OCI-LY7 (cell line): ENCODE data around the gene TBC1D7. TPM values are rescaled to one million over a fixed set of nuclear protein-coding genes. Genes with fewer than 3 reads are reported as not detected.

ENCODE experiments used
- BruUV-seq: library from RNA; stranded (reverse); fragments of 400-500 nt; replicated peaks from 2 replicates; lab custom pipeline; 2021; lab: Mats Ljungman, UMichigan
- CTCF ChIA-PET: fragments of 300-600 bp; sonication (Branson Sonifier 250); formaldehyde crosslinking; loops from one replicate; lab custom pipeline; 2022; ENCODE audit warnings: antibody characterized with exemption; ENCODE audit not compliant: unreplicated experiment; lab: Charles Lee
- POLR2A ChIA-PET: fragments of 300-600 bp; sonication (Branson Sonifier 250); formaldehyde crosslinking; loops from one replicate; lab custom pipeline; 2022; ENCODE audit warnings: antibody characterized with exemption; lab: Charles Lee
- DNase-seq: peaks from one replicate; pipeline ENCODE4 v3.0.0-alpha.2; 2015; ENCODE audit warnings: low spot score
- H2AFZ ChIP-seq: fragments of 200-600 bp; sonication (generic), shearing (Covaris generic); 2 replicates; pipeline ENCODE4 v1.6.1; 2014; ENCODE audit warnings: mild to moderate bottlenecking, antibody characterized with exemption, low read length, moderate library complexity
- H3K27ac ChIP-seq: fragments of 200-600 bp; sonication (generic); 2 replicates; pipeline ENCODE4 v1.5.1; 2014; ENCODE audit warnings: mixed run types, low read depth, mild to moderate bottlenecking, moderate library complexity, low read length, inconsistent platforms; ENCODE audit not compliant: poor library complexity, severe bottlenecking
- H3K36me3 ChIP-seq: fragments of 200-600 bp; sonication (generic); 2 replicates; pipeline ENCODE4 v1.6.1; 2014; ENCODE audit warnings: mild to moderate bottlenecking, antibody characterized with exemption, low read length, moderate library complexity, mixed read lengths; ENCODE audit not compliant: insufficient read depth
- H3K4me1 ChIP-seq: fragments of 200-600 bp; sonication (generic); 2 replicates; pipeline ENCODE4 v1.5.1; 2014; ENCODE audit warnings: mild to moderate bottlenecking, low read length; ENCODE audit not compliant: insufficient read depth, poor library complexity, severe bottlenecking
- H3K4me2 ChIP-seq: fragments of 200-600 bp; sonication (generic); 2 replicates; pipeline ENCODE4 v1.6.1; 2014; ENCODE audit warnings: mild to moderate bottlenecking, low read length
- H3K4me3 ChIP-seq: fragments of 200-600 bp; sonication (generic); 2 replicates; pipeline ENCODE4 v1.5.1; 2014; ENCODE audit warnings: mild to moderate bottlenecking, low read depth, low read length; ENCODE audit not compliant: poor library complexity, severe bottlenecking
- H3K79me2 ChIP-seq: fragments of 200-600 bp; sonication (generic); 2 replicates; pipeline ENCODE4 v1.6.1; 2016; ENCODE audit warnings: low read depth, mild to moderate bottlenecking, low read length, moderate library complexity, mixed read lengths; ENCODE audit not compliant: insufficient read depth
- H3K9me2 ChIP-seq: fragments of 200-600 bp; sonication (generic); 2 replicates; pipeline ENCODE4 v1.6.1; 2016; ENCODE audit warnings: mild to moderate bottlenecking, low read length, mixed read lengths; ENCODE audit not compliant: insufficient read depth
- H3K9me3 ChIP-seq: fragments of 200-600 bp; sonication (generic); 2 replicates; pipeline ENCODE4 v1.6.1; 2014; ENCODE audit warnings: mild to moderate bottlenecking, mixed run types, low read length, mixed read lengths
- H4K20me1 ChIP-seq: fragments of 200-600 bp; sonication (generic); 2 replicates; pipeline ENCODE4 v1.6.1; 2014; ENCODE audit warnings: mild to moderate bottlenecking, antibody characterized with exemption, low read length, moderate library complexity, mixed read lengths; ENCODE audit not compliant: insufficient read depth
- EZH2phosphoT487 ChIP-seq: fragments of 200-600 bp; sonication (generic); IDR thresholded peaks from 2 replicates; pipeline ENCODE4 v1.6.1; 2018; ENCODE audit warnings: low read depth, borderline replicate concordance, mild to moderate bottlenecking, mixed run types, antibody characterized with exemption, low read length, moderate library complexity, mixed read lengths
- intact Hi-C: fragments of 100-400 bp; cut with micrococcal nuclease; formaldehyde crosslinking; loops from one replicate; pipeline ENCODE4 v1.10.0; 2022; ENCODE audit not compliant: unreplicated experiment
- total RNA-seq, 2 experiments: library from RNA; depleted of rRNA in 1 of 2; stranded (reverse); fragments of >200 nt in 1 of 2; shearing (Covaris generic) in 1 of 2; gene quantifications; 2 replicates each; pipeline ENCODE4 v1.2.3, GENCODE V29; 2014 to 2022
- TF ChIP-seq, protein P1 (sequence below): fragments of 200-600 bp; sonication (generic); conservative IDR thresholded peaks from 2 replicates; pipeline ENCODE4 v1.5.1; 2014; ENCODE audit warnings: mild to moderate bottlenecking, antibody characterized with exemption, low read length, moderate library complexity, mixed read lengths

Gene TBC1D7
- total RNA-seq, 2 experiments from 2014 or later, result 46.2 to 69.2 TPM

- H2AFZ ChIP-seq, result no peak overlapping the region
- DNase-seq, result no peak
- no peaks in the 10 kb centered on the region for H4K20me1 ChIP-seq
- no peak overlapping the region for H3K27ac ChIP-seq
- no TSS peak for BruUV-seq
- no peak overlapping the region for H3K4me3 ChIP-seq
- TF ChIP-seq, protein P1, sequence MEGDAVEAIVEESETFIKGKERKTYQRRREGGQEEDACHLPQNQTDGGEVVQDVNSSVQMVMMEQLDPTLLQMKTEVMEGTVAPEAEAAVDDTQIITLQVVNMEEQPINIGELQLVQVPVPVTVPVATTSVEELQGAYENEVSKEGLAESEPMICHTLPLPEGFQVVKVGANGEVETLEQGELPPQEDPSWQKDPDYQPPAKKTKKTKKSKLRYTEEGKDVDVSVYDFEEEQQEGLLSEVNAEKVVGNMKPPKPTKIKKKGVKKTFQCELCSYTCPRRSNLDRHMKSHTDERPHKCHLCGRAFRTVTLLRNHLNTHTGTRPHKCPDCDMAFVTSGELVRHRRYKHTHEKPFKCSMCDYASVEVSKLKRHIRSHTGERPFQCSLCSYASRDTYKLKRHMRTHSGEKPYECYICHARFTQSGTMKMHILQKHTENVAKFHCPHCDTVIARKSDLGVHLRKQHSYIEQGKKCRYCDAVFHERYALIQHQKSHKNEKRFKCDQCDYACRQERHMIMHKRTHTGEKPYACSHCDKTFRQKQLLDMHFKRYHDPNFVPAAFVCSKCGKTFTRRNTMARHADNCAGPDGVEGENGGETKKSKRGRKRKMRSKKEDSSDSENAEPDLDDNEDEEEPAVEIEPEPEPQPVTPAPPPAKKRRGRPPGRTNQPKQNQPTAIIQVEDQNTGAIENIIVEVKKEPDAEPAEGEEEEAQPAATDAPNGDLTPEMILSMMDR, result no peak
- no peak for TF ChIP-seq EZH2phosphoT487
- H3K4me1 ChIP-seq, result peaks cover 16% of the 10 kb centered on the region
- intact Hi-C loops, result no loop called here
- POLR2A ChIA-PET, result no interaction called here
- H3K4me2 ChIP-seq, result no peak overlapping the region
- no peaks in the 10 kb centered on the region for H3K79me2 ChIP-seq
- CTCF ChIA-PET, result no interaction called here
- H3K9me2 ChIP-seq, result no peaks in the 10 kb centered on the region
- H3K36me3 ChIP-seq, result peaks cover 21% of the 10 kb centered on the region
- no peaks in the 10 kb centered on the region for H3K9me3 ChIP-seq
These were observed 37.0 kb upstream of the TBC1D7 start for GRCh38 chr6:13365320-13365719.

GRCh38 chr6:13364842-13365241 lies 36.5 kb upstream of the TBC1D7 start:
- Histone ChIP-seq H3K9me2 (no peaks in the 10 kb centered on the region), H2AFZ (no peak overlapping the region), H3K4me3 (no peak overlapping the region), H3K4me1 (peaks cover 21% of the 10 kb centered on the region), H4K20me1 (no peaks in the 10 kb centered on the region), H3K36me3 (peaks cover 22% of the 10 kb centered on the region), H3K4me2 (no peak overlapping the region), H3K9me3 (no peaks in the 10 kb centered on the region), H3K79me2 (no peaks in the 10 kb centered on the region), H3K27ac (no peak overlapping the region)
- no TSS peak for BruUV-seq
- no peak for DNase-seq
- TF ChIP-seq, protein P1, result no peak
- TF ChIP-seq EZH2phosphoT487, result no peak
- intact Hi-C loops, result no loop called here
- POLR2A ChIA-PET, result interaction anchor here (0.6 kb wide), 1 partner anchor 10 kb away, joined by 3 read pairs; no protein-coding TSS in a partner anchor
- CTCF ChIA-PET, result no interaction called here

GRCh38 chr6:13362412-13362811 lies 34.1 kb upstream of the TBC1D7 start:
- no peak for TF ChIP-seq EZH2phosphoT487
- TF ChIP-seq, protein P1, result no peak
- Histone ChIP-seq H3K36me3 (peaks cover 22% of the 10 kb centered on the region), H3K27ac (no peak overlapping the region), H3K9me2 (no peaks in the 10 kb centered on the region), H2AFZ (no peak overlapping the region), H3K4me1 (peaks cover 36% of the 10 kb centered on the region), H3K4me2 (no peak overlapping the region), H3K9me3 (no peaks in the 10 kb centered on the region), H3K79me2 (no peaks in the 10 kb centered on the region), H4K20me1 (no peaks in the 10 kb centered on the region), H3K4me3 (no peak overlapping the region)
- ChIA-PET CTCF (no interaction called here), POLR2A (interaction anchor here (0.5 to 1.1 kb wide), 3 partner anchors 13 to 83 kb away, joined by 3 read pairs; no protein-coding TSS in a partner anchor)
- intact Hi-C loops, result no loop called here
- DNase-seq, result no peak
- no TSS peak for BruUV-seq
